Measurements from ENCODE around the gene FOXG1. TPM values are rescaled to one million over a fixed set of nuclear protein-coding genes. Genes with fewer than 3 reads are reported as not detected.

The FOXG1 gene
- total and polyA plus RNA-seq, 10 donors = 0.03 to 0.12 (median 0.04) TPM; not detected in 6

- no peak for DNase-seq
- Histone ChIP-seq H3K9me3 (peaks cover 0 to 12% (median 0%) of the 10 kb centered on the region in 8 donors), H3K27me3 (replicated peaks in 1 of 7) (peaks cover 13 to 100% (median 98%) of the 10 kb centered on the region in 7 donors), H3K4me3 (no peak overlapping the region), H3K4me1 (peaks cover 3 to 27% (median 17%) of the 10 kb centered on the region in 6 donors), H3K36me3 (no peaks in the 10 kb centered on the region), H3K27ac (no peak overlapping the region)
- 7 to 26% (median 10%) methylated on average over 33 of the region's 33 CpGs for WGBS, 5 donors
- intact Hi-C loops (cut with DNase I; ENCODE audit: low total_unique reads) = no loop called here
- TF ChIP-seq POLR2A (IDR thresholded peaks at IDR 0.05) (no peak), POLR2AphosphoS5 (IDR thresholded peaks at IDR 0.05) (no peak), CTCF (IDR thresholded peaks at IDR 0.05 in 8 of 11, conservative IDR thresholded peaks at IDR 0.05 in 3 of 11) (no peak)
Measured at GRCh38 chr14:28761438-28762291, 4.9 kb upstream of the FOXG1 start.

GRCh38 chr14:28762303-28762954 is 4.2 kb upstream of the FOXG1 start:
- peaks cover 3 to 30% (median 18%) of the 10 kb centered on the region in 6 donors for H3K4me1 ChIP-seq
- TF ChIP-seq POLR2AphosphoS5 (IDR thresholded peaks at IDR 0.05) (no peak), CTCF (IDR thresholded peaks at IDR 0.05 in 8 of 11, conservative IDR thresholded peaks at IDR 0.05 in 3 of 11) (no peak), POLR2A (IDR thresholded peaks at IDR 0.05) (no peak)
- no peak overlapping the region for H3K27ac ChIP-seq
- intact Hi-C loops (cut with DNase I; ENCODE audit: low total_unique reads) = no loop called here
- peaks cover 10 to 100% (median 92%) of the 10 kb centered on the region in 7 donors for H3K27me3 ChIP-seq (replicated peaks in 1 of 7)
- DNase-seq = no peak
- H3K4me3 ChIP-seq = no peak overlapping the region
- no peaks in the 10 kb centered on the region for H3K36me3 ChIP-seq
- WGBS, 5 donors = 7 to 12% (median 9%) methylated on average over 8 of the region's 8 CpGs
- peaks cover 0 to 14% (median 0%) of the 10 kb centered on the region in 8 donors for H3K9me3 ChIP-seq

GRCh38 chr14:28762955-28763326 is 3.6 kb upstream of the FOXG1 start:
- H3K4me1 ChIP-seq = peaks cover 3 to 30% (median 18%) of the 10 kb centered on the region in 6 donors
- no peak overlapping the region for H3K27ac ChIP-seq
- no peak for TF ChIP-seq CTCF (IDR thresholded peaks at IDR 0.05 in 8 of 11, conservative IDR thresholded peaks at IDR 0.05 in 3 of 11)
- TF ChIP-seq POLR2AphosphoS5 (IDR thresholded peaks at IDR 0.05) = no peak
- no peak for TF ChIP-seq POLR2A (IDR thresholded peaks at IDR 0.05)
- intact Hi-C loops (cut with DNase I; ENCODE audit: low total_unique reads) = no loop called here
- H3K9me3 ChIP-seq = peaks cover 0 to 19% (median 0%) of the 10 kb centered on the region in 8 donors
- H3K4me3 ChIP-seq = no peak overlapping the region
- H3K36me3 ChIP-seq = no peaks in the 10 kb centered on the region
- peaks cover 11 to 100% (median 92%) of the 10 kb centered on the region in 7 donors for H3K27me3 ChIP-seq (replicated peaks in 1 of 7)
- DNase-seq = no peak
- WGBS, 5 donors = 3 to 10% (median 6%) methylated on average over 3 of the region's 3 CpGs

GRCh38 chr14:28763751-28764256 is 2.8 kb upstream of the FOXG1 start:
- intact Hi-C loops (cut with DNase I; ENCODE audit: low total_unique reads) = no loop called here
- Histone ChIP-seq H3K27ac (no peak overlapping the region), H3K9me3 (peaks cover 0 to 24% (median 0%) of the 10 kb centered on the region in 8 donors), H3K4me3 (no peak overlapping the region), H3K27me3 (replicated peaks in 1 of 7) (peaks cover 16 to 100% (median 92%) of the 10 kb centered on the region in 7 donors), H3K4me1 (peaks cover 3 to 30% (median 16%) of the 10 kb centered on the region in 6 donors), H3K36me3 (no peaks in the 10 kb centered on the region)
- TF ChIP-seq POLR2AphosphoS5 (IDR thresholded peaks at IDR 0.05) (no peak), CTCF (IDR thresholded peaks at IDR 0.05 in 8 of 11, conservative IDR thresholded peaks at IDR 0.05 in 3 of 11) (no peak), POLR2A (IDR thresholded peaks at IDR 0.05) (no peak)
- WGBS, 5 donors = 5 to 10% (median 7%) methylated on average over 4 of the region's 4 CpGs
- no peak for DNase-seq
